HCT116 (cell line): ENCODE data around the gene UMODL1. TPM values are rescaled to one million over a fixed set of nuclear protein-coding genes. Genes with fewer than 3 reads are reported as not detected.

ENCODE experiments used
- ATAC-seq: fragments of 200-7000 bp; cut with Tn5 transposase; 2 replicates; pipeline ENCODE4 v1.9.1; 2020; ENCODE audit warnings: mild to moderate bottlenecking, moderate library complexity
- BruUV-seq: library from RNA; stranded (reverse); fragments of 400-500 nt; replicated peaks from 2 replicates; lab custom pipeline; 2021; lab: Mats Ljungman, UMichigan
- CTCF ChIA-PET: fragments of 300-600 bp; sonication (Branson Sonifier 250); formaldehyde crosslinking; loops from one replicate; lab custom pipeline; 2021; ENCODE audit warnings: antibody characterized with exemption; lab: Charles Lee
- POLR2A ChIA-PET: fragments of 300-600, 350-600 bp; sonication (Branson Sonifier 250); formaldehyde crosslinking; loops from one replicate; lab custom pipeline; 2021; ENCODE audit warnings: antibody characterized with exemption; lab: Charles Lee
- RAD21 ChIA-PET, 2 experiments: fragments of 300-600 bp; sonication (Branson Sonifier 250); formaldehyde crosslinking; loops; one replicate each; lab custom pipeline; 2023; ENCODE audit warnings: low total read pairs in 2 of 2; ENCODE audit not compliant: uncharacterized antibody in 2 of 2, unreplicated experiment in 2 of 2, low non-redundant PET in 1 of 2; lab: Charles Lee
- DNase-seq: peaks from one replicate; pipeline ENCODE4 v3.0.0-alpha.2; 2010; ENCODE audit warnings: low read depth, low spot score
- H2AFZ ChIP-seq: fragments of 200-600 bp; shearing (Covaris generic), sonication (generic); 2 replicates; pipeline ENCODE4 v1.6.1; 2017; ENCODE audit warnings: low read depth, mixed run types, mixed read lengths, antibody characterized with exemption, low read length; ENCODE audit not compliant: poor library complexity, severe bottlenecking
- H3K27ac ChIP-seq: 2 replicates; pipeline ENCODE4 v1.5.1; 2012; ENCODE audit warnings: low read depth, low read length
- H3K27me3 ChIP-seq: fragments of 200-600 bp; sonication (generic); 2 replicates; pipeline ENCODE4 v1.6.1; 2016; ENCODE audit warnings: mixed run types, low read length, mixed read lengths; ENCODE audit not compliant: insufficient read depth
- H3K36me3 ChIP-seq, 2 experiments: fragments of 200-500 bp in 1 of 2; fragments of 200-600 bp in 1 of 2; sonication (Bioruptor generic) in 1 of 2; sonication (generic) in 1 of 2; 2 replicates each; pipeline versions ENCODE4 v1.5.1 to v1.6.1; 2014 to 2016; ENCODE audit warnings: low read length in 2 of 2, inconsistent platforms in 1 of 2, mixed read lengths in 1 of 2, mixed run types in 1 of 2; ENCODE audit not compliant: insufficient read depth in 2 of 2, control insufficient read depth in 1 of 2
- H3K4me1 ChIP-seq, 2 experiments: fragments of 200-600 bp in 1 of 2; sonication (generic) in 1 of 2; 2 replicates each; pipeline versions ENCODE4 v1.5.1 to v1.6.1; 2012 to 2017; ENCODE audit warnings: low read length in 2 of 2, inconsistent platforms in 1 of 2, mild to moderate bottlenecking in 1 of 2, mixed read lengths in 1 of 2, mixed run types in 1 of 2, moderate library complexity in 1 of 2; ENCODE audit not compliant: insufficient read depth in 2 of 2, control insufficient read depth in 1 of 2
- H3K4me2 ChIP-seq: fragments of 200-600 bp; sonication (generic); 2 replicates; pipeline ENCODE4 v1.6.1; 2017; ENCODE audit warnings: mixed run types, low read length, mixed read lengths
- H3K4me3 ChIP-seq, 2 experiments: fragments of 200-600 bp in 1 of 2; sonication (generic) in 1 of 2; replicated peaks in 1 of 2; 2 replicates each; pipeline ENCODE4 v1.5.1; 2011 to 2016; ENCODE audit warnings: low read length in 2 of 2, control low read depth in 1 of 2, low read depth in 1 of 2, mild to moderate bottlenecking in 1 of 2, mixed read lengths in 1 of 2, mixed run types in 1 of 2
- H3K79me2 ChIP-seq: fragments of 200-600 bp; sonication (generic); 2 replicates; pipeline ENCODE4 v1.6.1; 2017; ENCODE audit warnings: mild to moderate bottlenecking, mixed run types, low read length, moderate library complexity, mixed read lengths; ENCODE audit not compliant: insufficient read depth
- H3K9ac ChIP-seq: fragments of 200-600 bp; sonication (generic); 2 replicates; pipeline ENCODE4 v1.6.1; 2016; ENCODE audit warnings: low read length, mixed read lengths
- H3K9me2 ChIP-seq: fragments of 200-600 bp; sonication (generic), shearing (Covaris generic); 2 replicates; pipeline ENCODE4 v1.6.1; 2017; ENCODE audit warnings: mixed run types, mild to moderate bottlenecking, moderate library complexity; ENCODE audit not compliant: insufficient read depth
- H3K9me3 ChIP-seq, 2 experiments: fragments of 200-500 bp in 1 of 2; fragments of 200-600 bp in 1 of 2; sonication (Bioruptor generic) in 1 of 2; sonication (generic) in 1 of 2; 2 replicates each; pipeline ENCODE4 v1.6.1; 2014 to 2017; ENCODE audit warnings: low read length in 2 of 2, mixed read lengths in 2 of 2, inconsistent platforms in 1 of 2, low read depth in 1 of 2, mild to moderate bottlenecking in 1 of 2, mixed run types in 1 of 2, moderate library complexity in 1 of 2; ENCODE audit not compliant: control insufficient read depth in 1 of 2, insufficient read depth in 1 of 2
- H4K20me1 ChIP-seq: fragments of 200-600 bp; sonication (generic), shearing (Covaris generic); 2 replicates; pipeline ENCODE4 v1.6.1; 2017; ENCODE audit warnings: mixed run types, mild to moderate bottlenecking, moderate library complexity; ENCODE audit not compliant: insufficient read depth
- ATF3 ChIP-seq: IDR thresholded peaks from 2 replicates; pipeline ENCODE4 v1.6.1; 2012
- CEBPB ChIP-seq: IDR thresholded peaks from 2 replicates; pipeline ENCODE4 v1.6.1; 2012; ENCODE audit warnings: low read depth
- EGR1 ChIP-seq: IDR thresholded peaks from 2 replicates; pipeline ENCODE4 v1.6.1; 2012; ENCODE audit warnings: low read depth
- ELF1 ChIP-seq: IDR thresholded peaks from 2 replicates; pipeline ENCODE4 v1.6.1; 2012; ENCODE audit warnings: low read depth, borderline replicate concordance
- POLR2AphosphoS5 ChIP-seq: IDR thresholded peaks from 2 replicates; pipeline ENCODE4 v1.6.1; 2011; ENCODE audit warnings: mild to moderate bottlenecking, low read depth, low read length, moderate library complexity
- RAD21 ChIP-seq: IDR thresholded peaks from 2 replicates; pipeline ENCODE4 v1.6.1; 2012; ENCODE audit warnings: low read depth, mild to moderate bottlenecking
- SIN3A ChIP-seq: IDR thresholded peaks from 2 replicates; pipeline ENCODE4 v1.6.1; 2012; ENCODE audit warnings: low read depth
- SRF ChIP-seq: IDR thresholded peaks from 2 replicates; pipeline ENCODE4 v1.6.1; 2012; ENCODE audit warnings: low read depth
- TCF7L2 ChIP-seq: IDR thresholded peaks from 2 replicates; pipeline ENCODE4 v1.7.0; 2011; ENCODE audit warnings: borderline replicate concordance, inconsistent platforms; ENCODE audit not compliant: insufficient read depth, insufficient read length; ENCODE audit errors: extremely low read depth
- YY1 ChIP-seq: IDR thresholded peaks from 2 replicates; pipeline ENCODE4 v1.6.1; 2011; ENCODE audit warnings: low read length, low read depth, moderate library complexity, mild to moderate bottlenecking; ENCODE audit not compliant: insufficient replicate concordance; ENCODE audit errors: extremely low read depth
- ZBTB33 ChIP-seq: IDR thresholded peaks from 2 replicates; pipeline ENCODE4 v1.6.1; 2011; ENCODE audit warnings: mild to moderate bottlenecking, low read length, moderate library complexity; ENCODE audit not compliant: insufficient replicate concordance; ENCODE audit errors: extremely low read depth
- intact Hi-C: fragments of 100-400 bp; cut with micrococcal nuclease; formaldehyde crosslinking; loops from 2 replicates; pipeline ENCODE4 v1.10.0; 2022
- total RNA-seq: library from RNA; stranded (reverse); gene quantifications from one replicate; pipeline ENCODE4 v1.2.1, GENCODE V29; 2021; ENCODE audit not compliant: unreplicated experiment
- TF ChIP-seq, protein P1 (sequence below), 3 experiments: fragments of 200-600 bp in 1 of 3; sonication (generic) in 1 of 3; IDR thresholded peaks in 2 of 3; conservative IDR thresholded peaks in 1 of 3; 2 replicates each; pipeline ENCODE4 v1.5.1; 2012 to 2017; ENCODE audit warnings: low read depth in 2 of 3, low read length in 2 of 3, antibody characterized with exemption in 1 of 3, borderline replicate concordance in 1 of 3, control low read depth in 1 of 3, mild to moderate bottlenecking in 1 of 3, mixed read lengths in 1 of 3, mixed run types in 1 of 3, moderate library complexity in 1 of 3; ENCODE audit not compliant: insufficient read depth in 1 of 3
- TF ChIP-seq, protein P2 (sequence below): IDR thresholded peaks from 2 replicates; pipeline ENCODE4 v1.6.1; 2012

Gene UMODL1
- total RNA-seq, 1 experiment from 2014 or later, result not detected

DNA sequence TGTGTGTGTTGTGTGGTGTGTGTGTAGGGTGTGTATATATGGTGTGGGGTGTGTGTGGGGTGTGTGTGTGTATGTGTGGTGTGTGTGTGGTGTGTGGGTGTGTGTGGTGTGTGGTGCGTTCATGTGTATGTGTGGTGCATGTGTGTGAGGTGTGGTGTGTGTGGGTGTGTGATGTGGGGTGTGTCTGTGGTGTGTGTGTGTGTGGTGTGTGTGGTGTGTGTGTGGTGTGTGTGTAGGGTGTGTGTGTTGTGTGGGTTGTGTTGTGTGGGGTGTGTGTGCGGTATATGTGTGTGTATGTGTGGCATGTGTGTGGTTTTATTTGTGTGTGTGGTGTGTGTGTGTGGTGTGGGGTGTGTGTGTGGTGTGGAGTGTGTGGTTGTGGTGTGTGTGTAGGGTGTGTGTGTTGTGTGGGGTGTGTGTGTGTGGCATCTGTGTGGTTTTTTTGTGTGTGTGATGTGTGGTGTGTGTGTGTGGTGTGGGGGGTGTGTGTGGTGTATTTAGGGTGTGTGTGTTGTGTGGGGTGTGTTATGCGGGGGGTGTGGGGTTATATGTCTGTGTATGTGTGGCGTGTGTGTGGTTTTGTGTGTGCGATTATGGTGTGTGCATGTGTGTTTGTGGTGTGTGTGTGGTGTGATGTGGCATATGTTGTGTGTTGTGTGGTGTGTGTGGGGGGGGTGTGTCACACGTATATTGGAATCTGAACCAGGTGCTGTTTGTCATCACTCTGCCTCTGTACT lies 43.9 kb upstream of the UMODL1 start:
- no peak overlapping the region for H2AFZ ChIP-seq
- intact Hi-C loops, result no loop called here
- H3K4me1 ChIP-seq, result peaks cover 0 to 5% of the 10 kb centered on the region in 2 experiments; a peak in 1 of 4 replicates
- CTCF ChIA-PET, result no interaction called here
- H3K9me2 ChIP-seq, result no peaks in the 10 kb centered on the region
- H3K27me3 ChIP-seq, result 0 out of 2 replicates have a peak, but pooled peaks cover 4% of the 10 kb centered on the region
- RAD21 ChIA-PET, result no interaction called here
- H4K20me1 ChIP-seq, result no peaks in the 10 kb centered on the region
- DNase-seq (no peak), ATAC-seq (no peak)
- no peak overlapping the region for H3K27ac ChIP-seq
- no peak overlapping the region for H3K4me3 ChIP-seq
- H3K9ac ChIP-seq, result no peak overlapping the region
- no peaks in the 10 kb centered on the region; a peak in 1 of 4 replicates for H3K9me3 ChIP-seq
- no peak for TF ChIP-seq ELF1
- TF ChIP-seq, protein P1, sequence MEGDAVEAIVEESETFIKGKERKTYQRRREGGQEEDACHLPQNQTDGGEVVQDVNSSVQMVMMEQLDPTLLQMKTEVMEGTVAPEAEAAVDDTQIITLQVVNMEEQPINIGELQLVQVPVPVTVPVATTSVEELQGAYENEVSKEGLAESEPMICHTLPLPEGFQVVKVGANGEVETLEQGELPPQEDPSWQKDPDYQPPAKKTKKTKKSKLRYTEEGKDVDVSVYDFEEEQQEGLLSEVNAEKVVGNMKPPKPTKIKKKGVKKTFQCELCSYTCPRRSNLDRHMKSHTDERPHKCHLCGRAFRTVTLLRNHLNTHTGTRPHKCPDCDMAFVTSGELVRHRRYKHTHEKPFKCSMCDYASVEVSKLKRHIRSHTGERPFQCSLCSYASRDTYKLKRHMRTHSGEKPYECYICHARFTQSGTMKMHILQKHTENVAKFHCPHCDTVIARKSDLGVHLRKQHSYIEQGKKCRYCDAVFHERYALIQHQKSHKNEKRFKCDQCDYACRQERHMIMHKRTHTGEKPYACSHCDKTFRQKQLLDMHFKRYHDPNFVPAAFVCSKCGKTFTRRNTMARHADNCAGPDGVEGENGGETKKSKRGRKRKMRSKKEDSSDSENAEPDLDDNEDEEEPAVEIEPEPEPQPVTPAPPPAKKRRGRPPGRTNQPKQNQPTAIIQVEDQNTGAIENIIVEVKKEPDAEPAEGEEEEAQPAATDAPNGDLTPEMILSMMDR (IDR thresholded peaks at IDR 0.05 in 2 of 3, conservative IDR thresholded peaks at IDR 0.05 in 1 of 3; ENCODE audit: borderline replicate concordance in 1 of 3, insufficient read depth in 1 of 3, low read depth in 2 of 3, low read length in 2 of 3), result no peak
- TF ChIP-seq SIN3A, result no peak
- TF ChIP-seq ATF3, result no peak
- no peak for TF ChIP-seq EGR1
- TF ChIP-seq ZBTB33, result no peak
- no peak for TF ChIP-seq RAD21
- TF ChIP-seq YY1, result no peak
- no peak for TF ChIP-seq TCF7L2
- no peak for TF ChIP-seq SRF
- no peak for TF ChIP-seq POLR2AphosphoS5
- TF ChIP-seq, protein P2, sequence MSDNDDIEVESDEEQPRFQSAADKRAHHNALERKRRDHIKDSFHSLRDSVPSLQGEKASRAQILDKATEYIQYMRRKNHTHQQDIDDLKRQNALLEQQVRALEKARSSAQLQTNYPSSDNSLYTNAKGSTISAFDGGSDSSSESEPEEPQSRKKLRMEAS, result no peak
- TF ChIP-seq CEBPB, result no peak
- H3K79me2 ChIP-seq, result no peaks in the 10 kb centered on the region
- H3K36me3 ChIP-seq, result no peaks in the 10 kb centered on the region
- POLR2A ChIA-PET, result interaction anchor here (1.2 kb wide), 1 partner anchor 16 kb away, joined by 3 read pairs; no protein-coding TSS in a partner anchor
- H3K4me2 ChIP-seq, result no peak overlapping the region
- no TSS peak for BruUV-seq
